ENCODE measurements around the gene KRT79. TPM values are rescaled to one million over a fixed set of nuclear protein-coding genes. Genes with fewer than 3 reads are reported as not detected.
"Not testable (repeated sequence)": the region's sequence is repeated elsewhere in the genome, so short reads cannot be mapped to it uniquely, and the experiment has no call there.

The KRT79 gene
- total RNA-seq, 1 donor from 2014 or later, result not detected

DNA sequence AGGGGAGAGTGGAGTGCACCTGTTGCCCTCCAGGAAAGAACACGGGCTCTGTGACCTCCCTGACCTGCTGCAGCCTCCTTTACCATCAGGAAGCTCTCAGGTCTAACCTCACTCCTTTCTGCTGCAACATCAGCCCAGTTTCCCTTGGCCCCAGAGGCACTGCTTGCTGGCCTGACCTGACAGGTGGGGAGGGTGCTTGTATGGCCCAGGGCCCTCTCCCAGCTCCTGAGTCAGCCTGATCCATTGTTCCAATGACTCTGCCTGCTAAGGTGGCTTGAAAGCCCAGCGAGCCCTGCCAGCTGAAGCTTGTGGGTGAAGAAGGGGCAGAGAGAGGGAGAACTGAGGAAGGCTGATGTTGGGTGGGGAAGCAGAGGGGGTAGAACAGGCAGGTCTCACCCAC lies 27.9 kb upstream of the KRT79 start:
- H3K27me3 ChIP-seq, result no peaks in the 10 kb centered on the region
- no peaks in the 10 kb centered on the region for H3K36me3 ChIP-seq
- H3K4me1 ChIP-seq, result no peaks in the 10 kb centered on the region
- no peaks in the 10 kb centered on the region for H3K9me3 ChIP-seq
- TF ChIP-seq, protein P1, sequence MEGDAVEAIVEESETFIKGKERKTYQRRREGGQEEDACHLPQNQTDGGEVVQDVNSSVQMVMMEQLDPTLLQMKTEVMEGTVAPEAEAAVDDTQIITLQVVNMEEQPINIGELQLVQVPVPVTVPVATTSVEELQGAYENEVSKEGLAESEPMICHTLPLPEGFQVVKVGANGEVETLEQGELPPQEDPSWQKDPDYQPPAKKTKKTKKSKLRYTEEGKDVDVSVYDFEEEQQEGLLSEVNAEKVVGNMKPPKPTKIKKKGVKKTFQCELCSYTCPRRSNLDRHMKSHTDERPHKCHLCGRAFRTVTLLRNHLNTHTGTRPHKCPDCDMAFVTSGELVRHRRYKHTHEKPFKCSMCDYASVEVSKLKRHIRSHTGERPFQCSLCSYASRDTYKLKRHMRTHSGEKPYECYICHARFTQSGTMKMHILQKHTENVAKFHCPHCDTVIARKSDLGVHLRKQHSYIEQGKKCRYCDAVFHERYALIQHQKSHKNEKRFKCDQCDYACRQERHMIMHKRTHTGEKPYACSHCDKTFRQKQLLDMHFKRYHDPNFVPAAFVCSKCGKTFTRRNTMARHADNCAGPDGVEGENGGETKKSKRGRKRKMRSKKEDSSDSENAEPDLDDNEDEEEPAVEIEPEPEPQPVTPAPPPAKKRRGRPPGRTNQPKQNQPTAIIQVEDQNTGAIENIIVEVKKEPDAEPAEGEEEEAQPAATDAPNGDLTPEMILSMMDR (IDR thresholded peaks at IDR 0.05), result no peak
- no peak for DNase-seq (ENCODE audit: low spot score in 2 of 2)
- intact Hi-C loops (cut with DNase I), result no loop called here
- no peak overlapping the region for H3K27ac ChIP-seq
- H3K4me3 ChIP-seq, result no peak overlapping the region

GRCh38 chr12:52861511-52861910 lies 27.4 kb upstream of the KRT79 start:
- H3K4me3 ChIP-seq, result no peak overlapping the region
- H3K36me3 ChIP-seq, result no peaks in the 10 kb centered on the region
- H3K27ac ChIP-seq, result no peak overlapping the region
- no peaks in the 10 kb centered on the region for H3K4me1 ChIP-seq
- H3K27me3 ChIP-seq, result no peaks in the 10 kb centered on the region
- TF ChIP-seq, protein P1 (IDR thresholded peaks at IDR 0.05), result no peak
- DNase-seq (ENCODE audit: low spot score in 2 of 2), result no peak
- H3K9me3 ChIP-seq, result no peaks in the 10 kb centered on the region
- intact Hi-C loops (cut with DNase I), result no loop called here

DNA sequence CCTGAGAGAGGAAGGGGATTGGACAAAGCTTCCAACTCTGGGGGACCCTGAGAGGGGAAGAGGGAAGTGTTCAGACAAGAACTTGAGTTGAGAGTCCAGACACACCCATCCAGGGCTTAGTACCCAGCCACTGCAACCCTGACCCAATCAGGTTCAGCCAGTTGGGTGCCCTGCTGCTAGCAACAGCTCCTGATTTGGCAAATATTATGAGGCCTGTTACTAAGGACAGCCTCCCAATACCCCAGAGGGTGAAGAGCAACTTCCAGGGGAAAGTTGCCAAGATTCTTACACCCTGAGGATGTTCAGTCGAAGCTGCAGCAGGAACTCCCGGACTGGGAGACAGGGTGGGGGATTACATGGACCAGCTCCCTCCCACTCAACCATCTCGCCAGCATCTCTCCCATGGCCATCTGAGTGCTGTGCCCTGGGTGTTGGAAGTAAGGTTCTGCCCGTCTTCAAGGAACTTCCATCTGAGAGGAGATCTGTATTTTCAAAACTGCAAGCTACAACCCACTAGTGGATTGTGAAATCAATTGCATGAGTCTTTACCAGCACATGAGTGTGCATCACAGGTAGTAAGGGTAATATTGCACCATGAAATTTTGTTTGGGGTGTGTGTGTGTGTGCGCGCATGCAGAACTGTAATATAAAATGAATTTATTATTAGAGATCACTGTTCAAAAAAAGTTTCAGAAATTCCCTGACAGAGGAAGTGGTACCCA lies 26.2 kb upstream of the KRT79 start:
- TF ChIP-seq, protein P1 (IDR thresholded peaks at IDR 0.05), result no peak
- H3K27me3 ChIP-seq, result no peaks in the 10 kb centered on the region
- no peak overlapping the region for H3K27ac ChIP-seq
- no peak overlapping the region for H3K4me3 ChIP-seq
- intact Hi-C loops (cut with DNase I), result no loop called here
- H3K4me1 ChIP-seq, result no peaks in the 10 kb centered on the region
- no peaks in the 10 kb centered on the region for H3K36me3 ChIP-seq
- no peaks in the 10 kb centered on the region for H3K9me3 ChIP-seq
- no peak for DNase-seq (ENCODE audit: low spot score in 2 of 2)

DNA sequence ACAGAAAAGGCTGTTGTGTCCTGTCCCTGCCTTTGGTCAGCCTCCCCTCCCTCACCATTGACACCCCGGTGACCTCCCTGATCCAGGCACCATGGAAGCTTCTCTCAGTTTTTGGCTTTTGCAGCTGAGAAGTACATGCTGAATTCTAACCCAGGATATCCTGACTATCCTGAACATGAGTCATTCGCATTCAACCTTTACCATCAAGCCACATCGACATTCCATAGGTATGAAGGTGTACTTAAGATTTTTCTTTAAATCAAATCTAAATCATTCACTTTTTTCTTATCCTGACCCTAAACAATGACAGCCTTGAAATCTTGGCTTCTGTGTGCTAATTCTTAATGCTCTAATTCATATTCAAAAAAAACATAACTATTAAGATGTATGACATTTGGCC lies 23.4 kb upstream of the KRT79 start:
- TF ChIP-seq, protein P1 (IDR thresholded peaks at IDR 0.05), result no peak
- Histone ChIP-seq H3K27me3 (no peaks in the 10 kb centered on the region), H3K27ac (no peak overlapping the region), H3K36me3 (no peaks in the 10 kb centered on the region), H3K4me1 (no peaks in the 10 kb centered on the region), H3K4me3 (no peak overlapping the region), H3K9me3 (no peaks in the 10 kb centered on the region)
- intact Hi-C loops (cut with DNase I), result no loop called here
- no peak for DNase-seq (ENCODE audit: low spot score in 2 of 2)

DNA sequence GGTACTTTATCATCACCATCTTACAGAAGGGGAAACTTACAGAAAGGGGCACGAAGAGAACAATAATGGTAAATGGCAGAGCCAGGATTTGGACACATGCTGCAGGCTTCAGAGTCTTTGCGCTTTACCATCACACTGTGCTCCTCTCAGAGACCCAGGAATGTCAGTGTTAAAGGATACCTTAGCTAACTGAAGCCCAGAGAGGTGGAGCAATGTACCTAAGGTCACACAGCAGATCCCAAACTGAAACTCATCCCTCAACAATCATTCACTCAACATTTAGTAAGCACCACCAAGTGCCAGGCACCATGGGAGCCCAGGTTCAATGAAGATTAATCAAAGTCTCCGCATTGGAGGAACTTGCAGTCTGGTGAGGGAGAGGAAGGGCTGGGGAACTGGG lies 22.7 kb upstream of the KRT79 start:
- no peak overlapping the region for H3K27ac ChIP-seq
- intact Hi-C loops (cut with DNase I), result no loop called here
- no peaks in the 10 kb centered on the region for H3K4me1 ChIP-seq
- TF ChIP-seq, protein P1 (IDR thresholded peaks at IDR 0.05), result no peak
- H3K9me3 ChIP-seq, result no peaks in the 10 kb centered on the region
- H3K36me3 ChIP-seq, result no peaks in the 10 kb centered on the region
- no peaks in the 10 kb centered on the region for H3K27me3 ChIP-seq
- DNase-seq (ENCODE audit: low spot score in 2 of 2), result no peak
- H3K4me3 ChIP-seq, result no peak overlapping the region

GRCh38 chr12:52856077-52856476 lies 22.0 kb upstream of the KRT79 start:
- intact Hi-C loops (cut with DNase I); DNase-seq (ENCODE audit: low spot score in 2 of 2); H3K27me3 ChIP-seq: not testable (repeated sequence)

More at GRCh38 chr12:52856077-52856476, 22.0 kb upstream of the KRT79 start:
- H3K36me3 ChIP-seq, H3K4me1 ChIP-seq, H3K4me3 ChIP-seq, H3K9me3 ChIP-seq, H3K27ac ChIP-seq: not testable (repeated sequence)
